Measurements from ENCODE around the gene RFNG.

DNA sequence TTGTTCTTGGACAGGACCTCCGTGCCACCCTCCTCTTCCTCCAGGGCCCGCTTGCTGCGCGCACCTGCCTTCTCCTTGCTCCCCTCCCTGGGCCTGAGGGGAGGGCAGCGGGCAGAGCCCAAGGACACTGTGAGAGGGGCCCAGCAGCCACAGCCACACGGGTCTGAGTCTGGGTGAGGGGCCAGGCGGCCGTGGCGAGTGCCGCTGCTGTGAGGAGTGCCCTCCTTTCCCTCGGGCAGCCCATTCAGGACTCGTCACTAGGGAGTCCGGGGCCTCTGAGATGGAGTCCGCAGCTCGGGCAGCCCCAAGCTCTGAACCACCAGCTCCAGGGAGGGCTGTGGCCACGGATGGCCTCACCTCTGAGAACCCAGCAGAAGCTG, 8.4 kb upstream of the RFNG start:
- no peak for TF ChIP-seq CTCF (IDR thresholded peaks at IDR 0.05)
- no peak for TF ChIP-seq POLR2A (IDR thresholded peaks at IDR 0.05)

Data from uterus (tissue), 2 donors.